Upper lobe of right lung (tissue), 1 donor: ENCODE measurements around the gene TAF1. TPM values are rescaled to one million over a fixed set of nuclear protein-coding genes. Genes with fewer than 3 reads are reported as not detected.

Source experiments
- ATAC-seq: fragments of 200-7000 bp; cut with Tn5 transposase; one replicate; pipeline ENCODE4 v1.9.1; 2020; ENCODE audit warnings: mild to moderate bottlenecking, moderate library complexity
- DNase-seq: peaks from one replicate; pipeline ENCODE4 v3.0.0-alpha.2; 2020
- H3K27ac ChIP-seq: fragments of 200-600 bp; one replicate; pipeline ENCODE4 v1.8.0; 2022
- H3K27me3 ChIP-seq: fragments of 200-600 bp; one replicate; pipeline ENCODE4 v1.8.0; 2022; ENCODE audit warnings: mild to moderate bottlenecking
- H3K36me3 ChIP-seq: fragments of 200-600 bp; one replicate; pipeline ENCODE4 v1.8.0; 2022
- H3K4me1 ChIP-seq: fragments of 200-600 bp; one replicate; pipeline ENCODE4 v1.8.0; 2022
- H3K4me3 ChIP-seq: fragments of 200-600 bp; one replicate; pipeline ENCODE4 v1.8.0; 2022; ENCODE audit warnings: mild to moderate bottlenecking
- H3K9me3 ChIP-seq: fragments of 200-600 bp; one replicate; pipeline ENCODE4 v1.8.0; 2022
- CTCF ChIP-seq: fragments of 200-600 bp; IDR thresholded peaks from one replicate; pipeline ENCODE4 v1.8.0; 2022; ENCODE audit warnings: antibody characterized with exemption
- intact Hi-C: fragments of 100-400 bp; cut with DNase I; formaldehyde crosslinking; loops from one replicate; pipeline ENCODE4 v1.11.0; 2022
- total RNA-seq: library from RNA; stranded (reverse); fragmentation: NEBNext Ultra II Directional; extraction: Animal tissue kit (Norgen Biotek cat#: 25700); gene quantifications from one replicate; pipeline ENCODE4 v1.2.1, GENCODE V29; 2021
- donor health status: DM: no; HTN: yes; CAD: no; lungs with severe emphysema.

TAF1 gene
- total RNA-seq, 1 donor from 2014 or later: 35.0 TPM

- no peak for ATAC-seq
- H3K36me3 ChIP-seq: peaks cover 95% of the 10 kb centered on the region
- no peaks in the 10 kb centered on the region for H3K4me1 ChIP-seq
- intact Hi-C loops: no loop called here
- H3K9me3 ChIP-seq: no peaks in the 10 kb centered on the region
- no peak overlapping the region for H3K4me3 ChIP-seq
- no peak for TF ChIP-seq CTCF
- H3K27ac ChIP-seq: no peak overlapping the region
- DNase-seq: no peak
- H3K27me3 ChIP-seq: no peaks in the 10 kb centered on the region
Measured at GRCh38 chrX:71458866-71459265, 92.7 kb downstream of the TAF1 start.

- no peak for TF ChIP-seq CTCF
Measured at GRCh38 chrX:71464968-71465367, 98.8 kb downstream of the TAF1 start.

GRCh38 chrX:71466979-71467523 lies 100.9 kb downstream of the TAF1 start:
- H3K4me1 ChIP-seq: no peaks in the 10 kb centered on the region
- intact Hi-C loops: no loop called here
- no peak overlapping the region for H3K27ac ChIP-seq
- H3K27me3 ChIP-seq: no peaks in the 10 kb centered on the region
- no peak overlapping the region for H3K4me3 ChIP-seq
- no peaks in the 10 kb centered on the region for H3K9me3 ChIP-seq
- no peak for TF ChIP-seq CTCF
- no peak for DNase-seq
- ATAC-seq: peak; percentile 47
- peaks cover 19% of the 10 kb centered on the region for H3K36me3 ChIP-seq

More at GRCh38 chrX:71464968-71465367, 98.8 kb downstream of the TAF1 start:
- H3K27ac ChIP-seq: no peak overlapping the region
- intact Hi-C loops: no loop called here
- no peak overlapping the region for H3K4me3 ChIP-seq
- no peaks in the 10 kb centered on the region for H3K27me3 ChIP-seq
- no peak for ATAC-seq
- H3K9me3 ChIP-seq: no peaks in the 10 kb centered on the region
- no peaks in the 10 kb centered on the region for H3K4me1 ChIP-seq
- peaks cover 40% of the 10 kb centered on the region for H3K36me3 ChIP-seq
- DNase-seq: no peak

- intact Hi-C loops: no loop called here
- no peak overlapping the region for H3K27ac ChIP-seq
- no peaks in the 10 kb centered on the region for H3K36me3 ChIP-seq
- no peak for TF ChIP-seq CTCF
- no peaks in the 10 kb centered on the region for H3K27me3 ChIP-seq
- no peaks in the 10 kb centered on the region for H3K4me1 ChIP-seq
- H3K9me3 ChIP-seq: no peaks in the 10 kb centered on the region
- no peak for DNase-seq
- H3K4me3 ChIP-seq: no peak overlapping the region
- no peak for ATAC-seq
Measured at GRCh38 chrX:71475785-71476540, 109.8 kb downstream of the TAF1 start.

- intact Hi-C loops: no loop called here
- Histone ChIP-seq H3K4me3 (no peak overlapping the region), H3K27ac (no peak overlapping the region), H3K36me3 (no peaks in the 10 kb centered on the region), H3K27me3 (no peaks in the 10 kb centered on the region), H3K4me1 (no peaks in the 10 kb centered on the region), H3K9me3 (no peaks in the 10 kb centered on the region)
- DNase-seq: no peak
- no peak for TF ChIP-seq CTCF
- ATAC-seq: no peak
Measured at GRCh38 chrX:71482228-71482958, 116.2 kb downstream of the TAF1 start.
